GM20000 (cell line): ENCODE measurements around the gene TNFSF13.
"Not testable (repeated sequence)": the region's sequence is repeated elsewhere in the genome, so short reads cannot be mapped to it uniquely, and the experiment has no call there.

Experiments used
- DNase-seq: peaks from one replicate; pipeline ENCODE4 v3.0.0; 2012; ENCODE audit warnings: low spot score
- TF ChIP-seq, protein P1 (sequence below): IDR thresholded peaks from 2 replicates; pipeline ENCODE4 v1.5.1; 2012; ENCODE audit warnings: mild to moderate bottlenecking, control low read depth; ENCODE audit errors: extremely low read depth, missing control alignments

The TNFSF13 gene

DNA sequence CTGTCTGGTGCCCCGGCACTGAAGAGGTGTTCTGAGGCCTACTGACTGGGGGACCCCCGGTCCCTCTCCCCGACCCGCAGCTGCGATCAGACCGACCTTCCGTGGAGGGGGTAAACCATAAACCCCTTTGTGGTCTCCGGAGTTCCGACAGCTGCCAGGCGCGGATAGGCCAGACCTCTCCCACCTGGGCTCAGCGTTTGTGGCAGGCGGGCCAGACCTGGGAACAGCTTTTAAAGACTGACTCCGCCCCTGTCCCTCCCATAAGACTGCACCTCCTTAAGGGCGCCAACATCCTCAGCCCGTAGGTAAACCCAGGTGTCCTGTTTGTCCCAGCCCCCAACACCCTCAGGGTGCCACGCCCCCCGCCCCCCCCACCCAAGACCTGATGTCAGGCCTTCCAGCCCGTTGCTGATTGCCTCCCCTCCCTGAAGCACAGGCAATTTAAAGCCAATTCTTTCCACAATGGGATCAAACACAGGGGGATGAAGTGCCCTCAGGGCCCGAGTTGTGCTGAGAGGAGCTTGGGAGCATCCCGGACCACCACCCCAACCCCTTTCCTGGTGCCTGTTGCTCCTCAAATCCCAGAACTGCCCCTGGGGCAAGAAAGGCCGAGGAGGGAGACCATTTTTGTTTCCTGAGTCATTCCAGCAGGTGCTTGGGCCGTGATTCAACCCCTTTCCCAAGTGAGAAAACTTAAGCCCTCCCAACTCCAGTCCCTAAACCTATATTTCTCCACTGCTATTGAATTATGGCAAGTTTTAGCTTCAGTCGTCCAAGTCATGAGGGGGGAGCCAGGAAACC lies 31.5 kb downstream of the TNFSF13 start, which contains the start of gene SOX15:
Gene SOX15 (minus strand): TSS at position 204 of the 801 bp plus-strand sequence. CDS start 418 bp downstream, outside the sequence.
- TF ChIP-seq, protein P1, sequence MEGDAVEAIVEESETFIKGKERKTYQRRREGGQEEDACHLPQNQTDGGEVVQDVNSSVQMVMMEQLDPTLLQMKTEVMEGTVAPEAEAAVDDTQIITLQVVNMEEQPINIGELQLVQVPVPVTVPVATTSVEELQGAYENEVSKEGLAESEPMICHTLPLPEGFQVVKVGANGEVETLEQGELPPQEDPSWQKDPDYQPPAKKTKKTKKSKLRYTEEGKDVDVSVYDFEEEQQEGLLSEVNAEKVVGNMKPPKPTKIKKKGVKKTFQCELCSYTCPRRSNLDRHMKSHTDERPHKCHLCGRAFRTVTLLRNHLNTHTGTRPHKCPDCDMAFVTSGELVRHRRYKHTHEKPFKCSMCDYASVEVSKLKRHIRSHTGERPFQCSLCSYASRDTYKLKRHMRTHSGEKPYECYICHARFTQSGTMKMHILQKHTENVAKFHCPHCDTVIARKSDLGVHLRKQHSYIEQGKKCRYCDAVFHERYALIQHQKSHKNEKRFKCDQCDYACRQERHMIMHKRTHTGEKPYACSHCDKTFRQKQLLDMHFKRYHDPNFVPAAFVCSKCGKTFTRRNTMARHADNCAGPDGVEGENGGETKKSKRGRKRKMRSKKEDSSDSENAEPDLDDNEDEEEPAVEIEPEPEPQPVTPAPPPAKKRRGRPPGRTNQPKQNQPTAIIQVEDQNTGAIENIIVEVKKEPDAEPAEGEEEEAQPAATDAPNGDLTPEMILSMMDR: no peak
- no peak for DNase-seq

DNA sequence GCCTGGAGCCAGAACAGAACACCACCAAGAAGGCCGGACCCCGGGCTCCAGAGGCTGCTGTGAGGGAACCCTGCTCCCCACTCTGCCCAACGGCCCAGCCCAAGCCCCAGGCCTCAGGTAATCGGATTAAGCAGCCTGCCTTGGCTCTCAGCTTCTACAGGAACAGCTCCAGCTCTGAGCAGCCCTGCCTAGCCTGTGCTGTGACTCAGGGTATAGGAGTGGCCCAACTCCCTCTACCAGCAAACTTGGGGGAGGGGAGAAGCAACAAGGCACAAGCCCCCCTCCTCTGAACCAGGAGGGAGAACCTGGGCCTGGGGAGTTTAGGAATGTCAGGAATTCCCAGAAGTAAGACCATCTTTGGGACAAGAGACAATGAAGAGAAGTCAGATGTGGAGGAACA lies 32.2 kb downstream of the TNFSF13 start:
- TF ChIP-seq, protein P1: no peak
- DNase-seq: no peak

DNA sequence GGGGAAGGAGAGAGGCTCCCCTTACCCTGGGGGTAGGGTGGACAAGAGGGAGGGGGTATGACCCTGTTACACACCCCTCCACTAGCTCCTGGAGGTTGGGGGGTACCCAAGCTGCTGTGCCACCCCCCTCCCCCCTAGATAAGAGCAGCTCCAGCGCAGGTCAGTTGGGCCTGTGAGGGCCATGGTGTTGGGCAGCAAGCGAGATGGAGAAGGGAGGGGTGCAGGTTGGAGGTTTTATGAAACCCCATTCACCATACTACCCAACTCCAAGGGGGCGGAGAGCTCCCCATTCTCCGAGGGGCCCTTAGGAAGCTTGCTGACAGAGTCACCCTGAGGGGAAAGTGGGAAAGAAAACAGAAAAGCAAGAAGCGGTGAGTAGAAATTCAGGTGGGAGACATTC lies 33.0 kb downstream of the TNFSF13 start:
- TF ChIP-seq, protein P1: no peak
- DNase-seq: no peak

DNA sequence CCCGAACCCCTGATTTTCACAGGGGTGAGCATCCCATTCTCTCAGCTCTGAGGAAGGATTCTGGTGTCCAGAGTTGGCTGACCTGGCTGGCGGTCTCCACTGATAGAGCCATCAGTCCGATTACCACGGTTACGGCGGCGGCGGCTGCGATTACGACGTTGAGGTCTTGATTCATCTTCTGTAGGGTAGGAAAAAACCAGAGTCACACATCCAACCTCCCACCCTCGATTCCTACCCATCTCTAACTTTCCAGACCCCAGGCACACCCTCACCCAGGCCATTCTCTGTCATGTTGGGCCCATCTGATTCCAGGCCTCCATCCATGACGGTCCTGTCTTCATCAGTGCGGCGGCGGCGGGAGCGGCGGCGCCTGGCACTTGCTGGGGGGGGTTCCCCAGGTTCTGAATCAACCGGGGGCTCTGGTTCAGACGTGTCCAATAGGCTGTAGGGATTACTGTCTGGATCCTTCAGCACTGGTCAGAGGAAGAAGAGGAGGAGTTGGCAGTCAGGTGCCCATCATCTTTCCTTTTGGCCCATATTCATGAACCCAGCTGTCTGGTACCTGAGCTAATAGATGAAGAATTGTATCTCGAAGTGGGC lies 34.0 kb downstream of the TNFSF13 start:
- no peak for DNase-seq
- TF ChIP-seq, protein P1: no peak

DNA sequence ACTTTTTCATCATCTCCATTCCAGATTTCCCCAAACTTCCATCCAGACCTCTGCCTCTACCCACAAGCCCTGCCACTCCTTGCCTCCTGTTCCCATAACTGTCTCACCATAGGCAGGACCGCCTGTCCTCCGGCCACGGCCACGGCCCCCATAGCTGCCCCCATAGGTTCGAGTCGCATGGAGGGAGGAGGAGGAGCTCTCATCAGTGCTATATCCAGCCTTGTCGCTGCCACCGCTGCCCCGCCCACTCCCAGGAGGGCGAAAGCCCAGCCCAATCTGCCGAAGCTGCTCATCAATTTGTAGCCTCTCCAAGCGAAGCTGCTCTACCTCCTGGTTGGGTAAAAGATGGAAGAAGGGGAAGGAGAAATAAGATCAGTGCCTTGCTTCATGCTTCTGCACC lies 34.7 kb downstream of the TNFSF13 start:
- TF ChIP-seq, protein P1: no peak

DNA sequence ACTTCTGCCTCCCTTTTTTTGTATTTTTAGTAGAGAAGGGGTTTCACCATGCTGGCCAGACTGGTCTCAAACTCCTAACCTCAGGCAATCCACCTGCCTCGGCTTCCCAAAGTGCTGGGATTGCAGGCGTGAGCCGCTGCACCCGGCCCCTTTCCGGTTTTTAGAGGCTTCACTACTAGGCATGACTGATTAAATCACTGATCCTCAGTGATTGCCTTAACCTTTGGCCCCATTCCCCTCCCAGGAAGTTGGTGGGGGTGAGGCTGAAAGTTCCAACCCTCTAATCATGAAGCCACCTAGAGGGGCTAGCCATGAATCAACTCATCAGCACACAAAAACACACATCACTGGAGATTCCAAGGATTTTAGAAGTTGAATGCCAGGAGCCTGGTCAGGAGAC lies 39.0 kb downstream of the TNFSF13 start:
- DNase-seq: not testable (repeated sequence)

More for the DNA sequence above, 34.7 kb downstream of the TNFSF13 start:
- no peak for DNase-seq

DNA sequence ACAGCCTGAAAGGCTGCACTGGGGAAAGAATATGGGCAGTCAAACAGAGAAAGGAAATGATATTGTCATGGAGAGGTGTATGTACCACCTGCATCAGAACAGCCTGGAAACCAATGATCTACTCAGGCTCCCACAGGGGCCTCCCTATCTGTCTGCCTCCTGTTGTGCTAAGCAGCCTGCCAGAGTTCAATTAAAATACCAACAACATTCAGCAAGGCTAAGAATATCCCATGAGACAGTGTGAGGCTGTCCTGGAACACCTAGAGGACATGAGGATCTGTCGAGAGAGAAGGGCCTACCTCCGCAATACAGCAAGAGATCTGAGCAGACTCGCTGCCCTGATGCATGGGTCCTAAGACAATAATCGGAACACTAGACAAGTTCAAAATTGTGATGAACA lies 47.7 kb downstream of the TNFSF13 start:
- no peak for DNase-seq
- TF ChIP-seq, protein P1: no peak
